GM23338 (cell line): Measurements from ENCODE around the gene CHCHD6. TPM values are rescaled to one million over a fixed set of nuclear protein-coding genes. Genes with fewer than 3 reads are reported as not detected.

Source experiments
- ATAC-seq: fragments of 200-7000 bp; cut with Tn5 transposase; 3 replicates; pipeline ENCODE4 v1.9.1; 2020
- DNase-seq: peaks from one replicate; pipeline ENCODE4 v3.0.0-alpha.2; 2015; ENCODE audit warnings: low spot score
- H2AFZ ChIP-seq: fragments of 200-600 bp; sonication (generic); 2 replicates; pipeline ENCODE4 v1.8.0; 2016; ENCODE audit warnings: antibody characterized with exemption, mild to moderate bottlenecking, moderate library complexity
- H3F3A ChIP-seq: fragments of 200-600 bp; sonication (generic); replicated peaks from 2 replicates; pipeline ENCODE4 v1.8.0; 2017; ENCODE audit warnings: antibody characterized with exemption, mixed run types, low read depth
- H3K27ac ChIP-seq: fragments of 200-600 bp; sonication (generic); 2 replicates; pipeline ENCODE4 v1.6.1; 2016; ENCODE audit warnings: low read depth
- H3K27me3 ChIP-seq: fragments of 200-600 bp; sonication (generic); 2 replicates; pipeline ENCODE4 v1.8.0; 2016; ENCODE audit warnings: mild to moderate bottlenecking, mixed run types, moderate library complexity; ENCODE audit not compliant: insufficient read depth
- H3K36me3 ChIP-seq: fragments of 200-600 bp; sonication (generic); 2 replicates; pipeline ENCODE4 v1.8.0; 2016; ENCODE audit warnings: mild to moderate bottlenecking; ENCODE audit not compliant: insufficient read depth
- H3K4me1 ChIP-seq: fragments of 200-600 bp; sonication (generic); 2 replicates; pipeline ENCODE4 v1.8.0; 2016; ENCODE audit warnings: mild to moderate bottlenecking, moderate library complexity; ENCODE audit not compliant: insufficient read depth
- H3K4me2 ChIP-seq: fragments of 200-600 bp; sonication (generic); 2 replicates; pipeline ENCODE4 v1.7.1; 2017; ENCODE audit warnings: mixed run types
- H3K4me3 ChIP-seq: fragments of 200-600 bp; sonication (generic); 2 replicates; pipeline ENCODE4 v1.6.1; 2016; ENCODE audit warnings: mixed run types
- H3K79me2 ChIP-seq: fragments of 200-600 bp; sonication (generic); replicated peaks from 2 replicates; pipeline ENCODE4 v1.8.0; 2017; ENCODE audit warnings: mild to moderate bottlenecking; ENCODE audit not compliant: insufficient read depth
- H3K9me2 ChIP-seq: fragments of 200-600 bp; sonication (generic); 2 replicates; pipeline ENCODE4 v1.8.0; 2017; ENCODE audit not compliant: insufficient read depth
- H4K20me1 ChIP-seq: fragments of 200-600 bp; sonication (generic); replicated peaks from 2 replicates; pipeline ENCODE4 v1.8.0; 2017; ENCODE audit warnings: mild to moderate bottlenecking; ENCODE audit not compliant: insufficient read depth
- H3K27ac Mint-ChIP-seq: 2 replicates; pipeline ENCODE4 v1.8.0; 2020; ENCODE audit warnings: inconsistent platforms, mild to moderate bottlenecking, moderate library complexity, mixed read lengths
- H3K27me3 Mint-ChIP-seq: 3 replicates; pipeline ENCODE4 v1.8.0; 2022; ENCODE audit warnings: low read depth, mild to moderate bottlenecking, moderate library complexity, mixed read lengths, inconsistent platforms; ENCODE audit not compliant: insufficient read depth, poor library complexity
- H3K36me3 Mint-ChIP-seq: 3 replicates; pipeline ENCODE4 v1.8.0; 2021; ENCODE audit warnings: low read depth, mild to moderate bottlenecking, inconsistent platforms, moderate library complexity, mixed read lengths
- H3K4me1 Mint-ChIP-seq: 3 replicates; pipeline ENCODE4 v1.8.0; 2020; ENCODE audit warnings: mild to moderate bottlenecking, inconsistent platforms, mixed read lengths
- H3K4me3 Mint-ChIP-seq: 3 replicates; pipeline ENCODE4 v1.8.0; 2021; ENCODE audit warnings: moderate library complexity, mild to moderate bottlenecking, inconsistent platforms, mixed read lengths
- H3K9me3 Mint-ChIP-seq: 3 replicates; pipeline ENCODE4 v1.8.0; 2020; ENCODE audit warnings: moderate library complexity, mild to moderate bottlenecking, inconsistent platforms, mixed read lengths
- CREB1 ChIP-seq: fragments of 250-450 bp; sonication (Bioruptor Pico); IDR thresholded peaks from 2 replicates; pipeline ENCODE4 v1.5.0; 2020; ENCODE audit warnings: low read depth, mild to moderate bottlenecking, moderate library complexity
- EZH2phosphoT487 ChIP-seq: fragments of 200-600 bp; sonication (generic); IDR thresholded peaks from one replicate; pipeline ENCODE4 v1.8.1; 2018; ENCODE audit warnings: antibody characterized with exemption; ENCODE audit not compliant: unreplicated experiment
- NANOG ChIP-seq: IDR thresholded peaks from 2 replicates; pipeline ENCODE4 v1.6.1; 2016; ENCODE audit warnings: antibody characterized with exemption, borderline replicate concordance
- POLR2AphosphoS5 ChIP-seq: IDR thresholded peaks from 2 replicates; pipeline ENCODE4 v1.6.1; 2016; ENCODE audit warnings: antibody characterized with exemption, low read depth
- STAT1 ChIP-seq: IDR thresholded peaks from one replicate; pipeline ENCODE4 v1.6.1; 2016; ENCODE audit warnings: antibody characterized with exemption; ENCODE audit not compliant: unreplicated experiment
- ZNF114 ChIP-seq: fragments of 250-450 bp; sonication (Bioruptor Pico); IDR thresholded peaks from 2 replicates; pipeline ENCODE4 v1.5.0; 2020; ENCODE audit warnings: mild to moderate bottlenecking, moderate library complexity
- ZNF331 ChIP-seq: fragments of 250-450 bp; sonication (Bioruptor Pico); IDR thresholded peaks from 2 replicates; pipeline ENCODE4 v1.5.0; 2020; ENCODE audit warnings: low read depth, mild to moderate bottlenecking, moderate library complexity
- polyA plus RNA-seq: library from polyadenylated mRNA; unstranded; fragments of >200 nt; fragmentation: Nextera tagmentation; extraction: Ambion mirVana; gene quantifications from 2 replicates; pipeline ENCODE4 v1.2.1, GENCODE V29; 2016
- total RNA-seq: library from RNA; depleted of rRNA; stranded (reverse); fragments of >200 nt; shearing (Covaris generic); gene quantifications from 2 replicates; pipeline ENCODE4 v1.2.3, GENCODE V29; 2014
- TF ChIP-seq, protein P1 (sequence below): IDR thresholded peaks from 2 replicates; pipeline ENCODE4 v1.6.1; 2016; ENCODE audit warnings: antibody characterized with exemption
- TF ChIP-seq, protein P2 (sequence below): IDR thresholded peaks from one replicate; pipeline ENCODE4 v1.6.1; 2018; ENCODE audit warnings: antibody characterized with exemption; ENCODE audit not compliant: unreplicated experiment
- TF ChIP-seq, protein P3 (sequence below), 2 experiments: fragments of 200-600 bp in 1 of 2; sonication (generic) in 1 of 2; conservative IDR thresholded peaks; 2 replicates each; pipeline versions ENCODE4 v1.5.1 to v1.6.1; 2016 to 2017; ENCODE audit warnings: antibody characterized with exemption in 2 of 2, low read depth in 2 of 2, mild to moderate bottlenecking in 2 of 2, moderate library complexity in 1 of 2

The CHCHD6 gene
- total and polyA plus RNA-seq, 2 experiments from 2014 or later = 28.8 to 43.0 TPM

DNA sequence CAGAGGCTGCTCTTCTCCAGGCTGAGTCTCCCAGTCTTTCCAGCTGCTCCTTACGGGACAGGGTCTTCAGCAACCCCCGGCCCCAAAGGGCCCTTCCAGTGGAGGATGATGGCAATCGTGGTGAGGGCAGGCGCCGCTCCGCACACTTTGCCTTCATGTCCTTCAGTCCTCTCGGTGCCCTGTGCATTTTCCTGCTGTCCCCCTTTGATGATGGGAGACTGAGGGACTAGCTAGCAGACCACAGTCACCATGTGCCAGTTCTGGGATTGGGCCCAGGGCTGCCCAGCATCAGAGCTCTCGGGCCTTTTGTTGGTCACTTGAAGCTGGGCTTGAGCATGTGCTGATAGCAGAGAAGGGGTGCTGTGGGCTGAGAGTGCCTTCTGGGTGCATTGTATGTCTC is 40.3 kb upstream of the CHCHD6 start:
- Histone ChIP-seq H3K27ac (no peak overlapping the region), H3F3A (no peaks in the 10 kb centered on the region), H3K4me1 (no peaks in the 10 kb centered on the region), H3K79me2 (no peaks in the 10 kb centered on the region), H3K27me3 (no peaks in the 10 kb centered on the region), H3K4me2 (no peak overlapping the region), H3K4me3 (no peak overlapping the region), H3K36me3 (no peaks in the 10 kb centered on the region), H2AFZ (no peak overlapping the region), H3K9me2 (no peaks in the 10 kb centered on the region), H4K20me1 (no peaks in the 10 kb centered on the region)
- H3K27ac Mint-ChIP-seq = no peak overlapping the region
- TF ChIP-seq, protein P1, sequence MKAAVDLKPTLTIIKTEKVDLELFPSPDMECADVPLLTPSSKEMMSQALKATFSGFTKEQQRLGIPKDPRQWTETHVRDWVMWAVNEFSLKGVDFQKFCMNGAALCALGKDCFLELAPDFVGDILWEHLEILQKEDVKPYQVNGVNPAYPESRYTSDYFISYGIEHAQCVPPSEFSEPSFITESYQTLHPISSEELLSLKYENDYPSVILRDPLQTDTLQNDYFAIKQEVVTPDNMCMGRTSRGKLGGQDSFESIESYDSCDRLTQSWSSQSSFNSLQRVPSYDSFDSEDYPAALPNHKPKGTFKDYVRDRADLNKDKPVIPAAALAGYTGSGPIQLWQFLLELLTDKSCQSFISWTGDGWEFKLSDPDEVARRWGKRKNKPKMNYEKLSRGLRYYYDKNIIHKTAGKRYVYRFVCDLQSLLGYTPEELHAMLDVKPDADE = no peak
- TF ChIP-seq NANOG (no peak), POLR2AphosphoS5 (no peak), CREB1 (no peak), ZNF114 (no peak), ZNF331 (CRISPR knock-in tag) (no peak), EZH2phosphoT487 (no peak), STAT1 (no peak)
- TF ChIP-seq, protein P2, sequence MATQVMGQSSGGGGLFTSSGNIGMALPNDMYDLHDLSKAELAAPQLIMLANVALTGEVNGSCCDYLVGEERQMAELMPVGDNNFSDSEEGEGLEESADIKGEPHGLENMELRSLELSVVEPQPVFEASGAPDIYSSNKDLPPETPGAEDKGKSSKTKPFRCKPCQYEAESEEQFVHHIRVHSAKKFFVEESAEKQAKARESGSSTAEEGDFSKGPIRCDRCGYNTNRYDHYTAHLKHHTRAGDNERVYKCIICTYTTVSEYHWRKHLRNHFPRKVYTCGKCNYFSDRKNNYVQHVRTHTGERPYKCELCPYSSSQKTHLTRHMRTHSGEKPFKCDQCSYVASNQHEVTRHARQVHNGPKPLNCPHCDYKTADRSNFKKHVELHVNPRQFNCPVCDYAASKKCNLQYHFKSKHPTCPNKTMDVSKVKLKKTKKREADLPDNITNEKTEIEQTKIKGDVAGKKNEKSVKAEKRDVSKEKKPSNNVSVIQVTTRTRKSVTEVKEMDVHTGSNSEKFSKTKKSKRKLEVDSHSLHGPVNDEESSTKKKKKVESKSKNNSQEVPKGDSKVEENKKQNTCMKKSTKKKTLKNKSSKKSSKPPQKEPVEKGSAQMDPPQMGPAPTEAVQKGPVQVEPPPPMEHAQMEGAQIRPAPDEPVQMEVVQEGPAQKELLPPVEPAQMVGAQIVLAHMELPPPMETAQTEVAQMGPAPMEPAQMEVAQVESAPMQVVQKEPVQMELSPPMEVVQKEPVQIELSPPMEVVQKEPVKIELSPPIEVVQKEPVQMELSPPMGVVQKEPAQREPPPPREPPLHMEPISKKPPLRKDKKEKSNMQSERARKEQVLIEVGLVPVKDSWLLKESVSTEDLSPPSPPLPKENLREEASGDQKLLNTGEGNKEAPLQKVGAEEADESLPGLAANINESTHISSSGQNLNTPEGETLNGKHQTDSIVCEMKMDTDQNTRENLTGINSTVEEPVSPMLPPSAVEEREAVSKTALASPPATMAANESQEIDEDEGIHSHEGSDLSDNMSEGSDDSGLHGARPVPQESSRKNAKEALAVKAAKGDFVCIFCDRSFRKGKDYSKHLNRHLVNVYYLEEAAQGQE = no peak
- TF ChIP-seq, protein P3, sequence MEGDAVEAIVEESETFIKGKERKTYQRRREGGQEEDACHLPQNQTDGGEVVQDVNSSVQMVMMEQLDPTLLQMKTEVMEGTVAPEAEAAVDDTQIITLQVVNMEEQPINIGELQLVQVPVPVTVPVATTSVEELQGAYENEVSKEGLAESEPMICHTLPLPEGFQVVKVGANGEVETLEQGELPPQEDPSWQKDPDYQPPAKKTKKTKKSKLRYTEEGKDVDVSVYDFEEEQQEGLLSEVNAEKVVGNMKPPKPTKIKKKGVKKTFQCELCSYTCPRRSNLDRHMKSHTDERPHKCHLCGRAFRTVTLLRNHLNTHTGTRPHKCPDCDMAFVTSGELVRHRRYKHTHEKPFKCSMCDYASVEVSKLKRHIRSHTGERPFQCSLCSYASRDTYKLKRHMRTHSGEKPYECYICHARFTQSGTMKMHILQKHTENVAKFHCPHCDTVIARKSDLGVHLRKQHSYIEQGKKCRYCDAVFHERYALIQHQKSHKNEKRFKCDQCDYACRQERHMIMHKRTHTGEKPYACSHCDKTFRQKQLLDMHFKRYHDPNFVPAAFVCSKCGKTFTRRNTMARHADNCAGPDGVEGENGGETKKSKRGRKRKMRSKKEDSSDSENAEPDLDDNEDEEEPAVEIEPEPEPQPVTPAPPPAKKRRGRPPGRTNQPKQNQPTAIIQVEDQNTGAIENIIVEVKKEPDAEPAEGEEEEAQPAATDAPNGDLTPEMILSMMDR (conservative IDR thresholded peaks at IDR 0.05; ENCODE audit: low read depth in 2 of 2) = no peak
- ATAC-seq (no peak), DNase-seq (no peak)
- H3K9me3 Mint-ChIP-seq = 0 out of 3 replicates have a peak, but pooled peaks cover 3% of the 10 kb centered on the region
- peaks cover 3% of the 10 kb centered on the region for H3K27me3 Mint-ChIP-seq
- H3K36me3 Mint-ChIP-seq = no peaks in the 10 kb centered on the region
- H3K4me1 Mint-ChIP-seq = peaks cover 9% of the 10 kb centered on the region; the same call in 2 of the 3 replicates
- H3K4me3 Mint-ChIP-seq = no peak overlapping the region
